Endothelial cell of umbilical vein (primary cell): ENCODE data around the gene FREM1.

Experiments used
- POLR2AphosphoS5 ChIP-seq: IDR thresholded peaks from 2 replicates; pipeline ENCODE4 v1.6.1; 2012; ENCODE audit warnings: low read depth, mild to moderate bottlenecking, control low read depth, low read length, moderate library complexity; ENCODE audit not compliant: insufficient read depth
- TF ChIP-seq, protein P1 (sequence below): IDR thresholded peaks from 2 replicates; pipeline ENCODE4 v1.6.1; 2011; ENCODE audit not compliant: insufficient read depth, insufficient read length
- TF ChIP-seq, protein P2 (sequence below), 2 donors: IDR thresholded peaks; 1 replicate in 1 of 2; 2 replicates in 1 of 2; pipeline ENCODE4 v1.5.1; 2011; ENCODE audit warnings: low read length in 2 of 2, mild to moderate bottlenecking in 2 of 2, moderate library complexity in 2 of 2, control low read depth in 1 of 2, inconsistent platforms in 1 of 2, low read depth in 1 of 2; ENCODE audit not compliant: insufficient read depth in 1 of 2; ENCODE audit errors: extremely low read depth in 1 of 2

DNA sequence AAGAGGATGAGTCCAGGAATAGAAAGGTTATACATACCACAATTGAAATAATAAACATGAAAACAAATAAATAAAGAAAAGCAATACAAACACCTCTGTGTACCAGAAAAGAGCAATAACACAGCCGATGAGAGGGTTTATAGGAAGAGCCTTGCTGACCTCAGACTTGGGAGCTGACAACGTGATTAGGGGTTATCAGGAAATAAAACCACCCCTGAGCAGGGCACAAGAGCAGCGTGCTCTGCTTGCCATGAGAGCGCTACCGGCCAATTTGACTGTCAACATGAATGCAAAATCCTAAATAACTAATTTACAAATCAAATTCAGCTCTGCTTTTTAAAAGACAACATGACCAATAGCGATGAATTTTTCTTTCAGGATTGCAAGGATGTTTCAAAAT, 2.6 kb upstream of the FREM1 start:
- TF ChIP-seq, protein P1, sequence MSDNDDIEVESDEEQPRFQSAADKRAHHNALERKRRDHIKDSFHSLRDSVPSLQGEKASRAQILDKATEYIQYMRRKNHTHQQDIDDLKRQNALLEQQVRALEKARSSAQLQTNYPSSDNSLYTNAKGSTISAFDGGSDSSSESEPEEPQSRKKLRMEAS = no peak
- no peak for TF ChIP-seq POLR2AphosphoS5
- TF ChIP-seq, protein P2, sequence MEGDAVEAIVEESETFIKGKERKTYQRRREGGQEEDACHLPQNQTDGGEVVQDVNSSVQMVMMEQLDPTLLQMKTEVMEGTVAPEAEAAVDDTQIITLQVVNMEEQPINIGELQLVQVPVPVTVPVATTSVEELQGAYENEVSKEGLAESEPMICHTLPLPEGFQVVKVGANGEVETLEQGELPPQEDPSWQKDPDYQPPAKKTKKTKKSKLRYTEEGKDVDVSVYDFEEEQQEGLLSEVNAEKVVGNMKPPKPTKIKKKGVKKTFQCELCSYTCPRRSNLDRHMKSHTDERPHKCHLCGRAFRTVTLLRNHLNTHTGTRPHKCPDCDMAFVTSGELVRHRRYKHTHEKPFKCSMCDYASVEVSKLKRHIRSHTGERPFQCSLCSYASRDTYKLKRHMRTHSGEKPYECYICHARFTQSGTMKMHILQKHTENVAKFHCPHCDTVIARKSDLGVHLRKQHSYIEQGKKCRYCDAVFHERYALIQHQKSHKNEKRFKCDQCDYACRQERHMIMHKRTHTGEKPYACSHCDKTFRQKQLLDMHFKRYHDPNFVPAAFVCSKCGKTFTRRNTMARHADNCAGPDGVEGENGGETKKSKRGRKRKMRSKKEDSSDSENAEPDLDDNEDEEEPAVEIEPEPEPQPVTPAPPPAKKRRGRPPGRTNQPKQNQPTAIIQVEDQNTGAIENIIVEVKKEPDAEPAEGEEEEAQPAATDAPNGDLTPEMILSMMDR (IDR thresholded peaks at IDR 0.05; ENCODE audit: extremely low read depth in 1 of 2, insufficient read depth in 1 of 2, low read depth in 1 of 2, low read length in 2 of 2) = no peak
